Stimulated activated CD8-positive, alpha-beta memory T cell treated with anti-CD3 and anti-CD28 coated beads, Interleukin-2, amount 100 ng/mL, for 48 hours (primary cell): ENCODE results near the gene TPD52L3.

ENCODE experiments used
- DNase-seq, 2 donors: peaks; one replicate each; pipeline ENCODE4 v3.0.0-alpha.2; 2020; ENCODE audit warnings: low read depth in 2 of 2

Gene TPD52L3

GRCh38 chr9:6328103-6328502 lies at the start of gene TPD52L3:
TSS of gene TPD52L3 (plus strand) at chr9:6328375. CDS start at chr9:6328596, 221 bp downstream.
- DNase-seq = no peak

- DNase-seq = no peak
These were observed 26.3 kb upstream of the TPD52L3 start for GRCh38 chr9:6301858-6302257.

- no peak for DNase-seq
These were observed 25.8 kb upstream of the TPD52L3 start for GRCh38 chr9:6302417-6302816.

- no peak for DNase-seq
These were observed 23.9 kb upstream of the TPD52L3 start for GRCh38 chr9:6304232-6304631.

GRCh38 chr9:6305954-6306563 lies 22.1 kb upstream of the TPD52L3 start:
- DNase-seq = no peak

GRCh38 chr9:6307551-6308096 lies 20.6 kb upstream of the TPD52L3 start:
- DNase-seq = no peak

GRCh38 chr9:6330958-6331634 lies 2.9 kb downstream of the TPD52L3 start:
- no peak for DNase-seq

GRCh38 chr9:6334305-6334704 lies 6.1 kb downstream of the TPD52L3 start:
- no peak for DNase-seq

- no peak for DNase-seq
These were observed 20.6 kb downstream of the TPD52L3 start for GRCh38 chr9:6348766-6349165.

GRCh38 chr9:6351737-6352136 lies 23.6 kb downstream of the TPD52L3 start:
- DNase-seq = no peak

- DNase-seq = no peak
These were observed 26.0 kb downstream of the TPD52L3 start for GRCh38 chr9:6354072-6354686.

GRCh38 chr9:6355728-6356127 lies 27.6 kb downstream of the TPD52L3 start:
- DNase-seq = no peak

GRCh38 chr9:6356441-6356840 lies 28.3 kb downstream of the TPD52L3 start:
- DNase-seq = no peak

- no peak for DNase-seq
These were observed 28.7 kb downstream of the TPD52L3 start for GRCh38 chr9:6356904-6357303.

- DNase-seq = no peak
These were observed 39.1 kb downstream of the TPD52L3 start for GRCh38 chr9:6367128-6367890.

- DNase-seq = no peak
These were observed 40.7 kb downstream of the TPD52L3 start for GRCh38 chr9:6368831-6369230.
